ENCODE measurements around the gene DMBX1.

The DMBX1 gene

GRCh38 chr1:46489638-46490405 is at the start of gene DMBX1:
TSS of gene DMBX1 (plus strand) at chr1:46489836. CDS start at chr1:46507011, 17,175 bp downstream.
- no peak for DNase-seq

- DNase-seq, result no peak
These were observed 49.2 kb upstream of the DMBX1 start for GRCh38 chr1:46440478-46440877.

- DNase-seq, result peak; percentile 70
These were observed 47.1 kb upstream of the DMBX1 start for GRCh38 chr1:46442317-46443161.

- no peak for DNase-seq
These were observed 45.2 kb upstream of the DMBX1 start for GRCh38 chr1:46444466-46444865.

- DNase-seq, result no peak
These were observed 43.8 kb upstream of the DMBX1 start for GRCh38 chr1:46445773-46446256.

- peak; percentile 80 for DNase-seq
These were observed 42.8 kb upstream of the DMBX1 start for GRCh38 chr1:46446646-46447498.

GRCh38 chr1:46447499-46448108 is 42.0 kb upstream of the DMBX1 start:
- DNase-seq, result no peak

GRCh38 chr1:46448109-46448911 is 41.3 kb upstream of the DMBX1 start:
- DNase-seq, result no peak

GRCh38 chr1:46449223-46450159 is 40.1 kb upstream of the DMBX1 start:
- DNase-seq, result no peak

GRCh38 chr1:46450160-46450517 is 39.5 kb upstream of the DMBX1 start:
- no peak for DNase-seq

- no peak for DNase-seq
These were observed 37.4 kb upstream of the DMBX1 start for GRCh38 chr1:46451948-46452930.

- DNase-seq, result no peak
These were observed 36.7 kb upstream of the DMBX1 start for GRCh38 chr1:46452931-46453325.

GRCh38 chr1:46453449-46453848 is 36.2 kb upstream of the DMBX1 start:
- DNase-seq, result no peak

- no peak for DNase-seq
These were observed 33.7 kb upstream of the DMBX1 start for GRCh38 chr1:46455951-46456350.

- DNase-seq, result no peak
These were observed 33.1 kb upstream of the DMBX1 start for GRCh38 chr1:46456411-46456963.

- no peak for DNase-seq
These were observed 32.5 kb upstream of the DMBX1 start for GRCh38 chr1:46457178-46457577.

GRCh38 chr1:46458190-46458589 is 31.4 kb upstream of the DMBX1 start:
- DNase-seq, result no peak

GRCh38 chr1:46458846-46459245 is 30.8 kb upstream of the DMBX1 start:
- DNase-seq, result no peak

GRCh38 chr1:46459315-46459714 is 30.3 kb upstream of the DMBX1 start:
- no peak for DNase-seq

All from stimulated activated CD4-positive, alpha-beta T cell treated with anti-CD3 and anti-CD28 coated beads, Interleukin-12 subunit alpha, Interleukin-12 subunit beta, amount 100 ng/mL, for 4 hours (primary cell).